K562 (cell line): Measurements from ENCODE around the gene TPCN1. TPM values are rescaled to one million over a fixed set of nuclear protein-coding genes. Genes with fewer than 3 reads are reported as not detected.
A peak's percentile ranks its signal among the peaks of the same experiment; 100 is the strongest.

Source experiments
- ATAC-seq: fragments of 200-7000 bp; cut with Tn5 transposase; 3 replicates; pipeline ENCODE4 v1.9.1; 2020; ENCODE audit warnings: moderate library complexity
- BruUV-seq: library from RNA; stranded (reverse); fragments of 400-500 nt; replicated peaks from 2 replicates; lab custom pipeline; 2021; lab: Mats Ljungman, UMichigan
- CTCF ChIA-PET: fragments of 300-600 bp; formaldehyde crosslinking; extraction: SDS; loops from one replicate; lab custom pipeline; 2021; ENCODE audit warnings: low intra/inter-chr PET ratio; lab: Yijun Ruan, JAX
- POLR2A ChIA-PET: fragments of 300-600, 350-650 bp; sonication (Branson Sonifier 250); formaldehyde crosslinking; extraction: SDS; loops from one replicate; lab custom pipeline; 2021; ENCODE audit warnings: antibody characterized with exemption, inconsistent platforms; lab: Yijun Ruan, JAX
- DNase-seq, 4 experiments: peaks; one replicate each; pipeline versions ENCODE4 v3.0.0 to v3.0.0-alpha.2; 2011 to 2018; ENCODE audit warnings: low spot score in 3 of 4, mixed read lengths in 3 of 4; ENCODE audit errors: extremely low read depth in 1 of 4
- FAIRE-seq: peaks from 2 replicates; lab custom pipeline; 2011; peaks lifted over from hg19 to GRCh38; lab: Jason Lieb, UNC
- H2AFZ ChIP-seq: 2 replicates; pipeline ENCODE4 v1.6.0; 2011; ENCODE audit warnings: low read depth, low read length, control low read depth, inconsistent platforms
- H3K27ac ChIP-seq: fragments of 200-600 bp; 3 replicates; pipeline ENCODE4 v1.8.0; 2011; ENCODE audit warnings: low read depth, mild to moderate bottlenecking, control low read depth, inconsistent platforms, low read length, moderate library complexity, mixed read lengths; ENCODE audit errors: extremely low read depth
- H3K27me3 ChIP-seq, 2 experiments: fragments of 300-600 bp in 1 of 2; 2 replicates in 1 of 2; 3 replicates in 1 of 2; pipeline versions ENCODE4 v1.6.0 to v1.8.0; 2011; ENCODE audit warnings: inconsistent platforms in 2 of 2, low read length in 2 of 2, mild to moderate bottlenecking in 1 of 2, mixed read lengths in 1 of 2, moderate library complexity in 1 of 2; ENCODE audit not compliant: control insufficient read depth in 2 of 2, insufficient read depth in 2 of 2
- H3K36me3 ChIP-seq: fragments of 300-600 bp; 3 replicates; pipeline ENCODE4 v1.8.0; 2011; ENCODE audit warnings: mild to moderate bottlenecking, low read length, inconsistent platforms; ENCODE audit not compliant: control insufficient read depth, insufficient read depth
- H3K4me1 ChIP-seq, 2 experiments: fragments of 200-600 bp in 1 of 2; replicated peaks in 1 of 2; 2 replicates in 1 of 2; 3 replicates in 1 of 2; pipeline versions ENCODE4 v1.5.1 to v1.8.0; 2011; ENCODE audit warnings: inconsistent platforms in 2 of 2, low read length in 2 of 2, mild to moderate bottlenecking in 1 of 2, mixed read lengths in 1 of 2, moderate library complexity in 1 of 2; ENCODE audit not compliant: control insufficient read depth in 2 of 2, insufficient read depth in 2 of 2
- H3K4me2 ChIP-seq: 2 replicates; pipeline ENCODE4 v1.6.1; 2011; ENCODE audit warnings: low read length, control low read depth, inconsistent platforms, mixed read lengths; ENCODE audit not compliant: insufficient read depth
- H3K4me3 ChIP-seq: fragments of 200-600 bp; sonication (generic), shearing (Covaris generic); 2 replicates; pipeline ENCODE4 v1.5.1; 2016; ENCODE audit warnings: control low read depth, inconsistent platforms
- H3K79me2 ChIP-seq: fragments of 200-600 bp; 3 replicates; pipeline ENCODE4 v1.8.0; 2011; ENCODE audit warnings: low read length, inconsistent platforms; ENCODE audit not compliant: control insufficient read depth, insufficient read depth
- H3K9ac ChIP-seq, 2 experiments: 2 replicates each; pipeline versions ENCODE4 v1.6.0 to v1.6.1; 2011; ENCODE audit warnings: low read depth in 2 of 2, low read length in 2 of 2, control low read depth in 1 of 2, inconsistent platforms in 1 of 2, mild to moderate bottlenecking in 1 of 2, mixed read lengths in 1 of 2; ENCODE audit not compliant: insufficient read depth in 1 of 2
- H3K9me1 ChIP-seq: one replicate; pipeline ENCODE4 v1.6.0; 2011; ENCODE audit warnings: inconsistent platforms, mild to moderate bottlenecking, low read length, moderate library complexity; ENCODE audit not compliant: control insufficient read depth, insufficient read depth
- H3K9me3 ChIP-seq: replicated peaks from 2 replicates; pipeline ENCODE4 v1.5.1; 2011; ENCODE audit warnings: low read depth, low read length, inconsistent platforms; ENCODE audit not compliant: control insufficient read depth, insufficient read depth
- H4K20me1 ChIP-seq: replicated peaks from 2 replicates; pipeline ENCODE4 v1.6.1; 2011; ENCODE audit warnings: low read length, inconsistent platforms, mixed read lengths; ENCODE audit not compliant: control insufficient read depth, insufficient read depth
- BACH1 ChIP-seq: fragments of 200-800 bp; sonication (Bioruptor generic); IDR thresholded peaks from 2 replicates; pipeline ENCODE4 v1.6.1; 2016; ENCODE audit warnings: missing genetic modification characterization, missing compliant biosample characterization
- CEBPB ChIP-seq: fragments of 450-650 bp; IDR thresholded peaks from 2 replicates; pipeline ENCODE4 v1.6.1; 2016; ENCODE audit warnings: missing genetic modification characterization, missing compliant biosample characterization
- CEBPG ChIP-seq, 3 experiments: fragments of 200-800 bp in 1 of 3; sonication (Bioruptor generic) in 1 of 3; sonication (generic) in 1 of 3; formaldehyde crosslinking in 1 of 3; IDR thresholded peaks in 2 of 3; conservative IDR thresholded peaks in 1 of 3; 2 replicates each; pipeline versions ENCODE4 v1.6.1 to v1.8.0; 2016 to 2022; ENCODE audit warnings: missing compliant biosample characterization in 2 of 3, missing genetic modification characterization in 2 of 3, mild to moderate bottlenecking in 1 of 3, missing genetic modification reagents in 1 of 3
- DDX20 ChIP-seq: fragments of 450-650 bp; IDR thresholded peaks from 2 replicates; pipeline ENCODE4 v1.6.1; 2016; ENCODE audit warnings: missing genetic modification characterization, low read depth, mild to moderate bottlenecking, missing compliant biosample characterization, moderate library complexity
- POLR2A ChIP-seq: fragments of 450-650 bp; conservative IDR thresholded peaks from 2 replicates; pipeline ENCODE4 v1.6.1; 2016
- POLR2AphosphoS5 ChIP-seq: IDR thresholded peaks from 2 replicates; pipeline ENCODE4 v1.6.1; 2011; ENCODE audit warnings: mild to moderate bottlenecking, low read depth, low read length, moderate library complexity; ENCODE audit not compliant: control insufficient read depth, insufficient read depth
- WGBS: fragments of 100-300 bp; shearing (Covaris generic); methylation state at CpG from one replicate; pipeline ENCODE4 v1.1.6; 2016; ENCODE audit warnings: low coverage, mixed read lengths; ENCODE audit not compliant: insufficient coverage; ENCODE audit errors: missing lambda C conversion rate; 5-methylcytosine and 5-hydroxymethylcytosine counted together
- in situ Hi-C: fragments of 300-500 bp; cut with MboI; formaldehyde crosslinking; loops from 4 replicates; pipeline ENCODE4 v1.15.0; 2018; ENCODE audit warnings: inconsistent platforms, mixed read lengths
- intact Hi-C: fragments of 100-400 bp; cut with micrococcal nuclease; formaldehyde crosslinking; loops from 2 replicates; pipeline ENCODE4 v1.14.2; 2022
- polyA plus RNA-seq, 8 experiments: library from polyadenylated mRNA; depleted of rRNA in 4 of 8; stranded (reverse) in 5 of 8; unstranded in 3 of 8; fragments of >200 nt; fragmentation: Nextera tagmentation in 2 of 8; fragmentation: Illumina TruSeq in 1 of 8; extraction: Ambion mirVana in 2 of 8; extraction: Trizol in 1 of 8; gene quantifications; 2 replicates each; pipeline versions ENCODE4 v1.2.1 to v1.2.3, GENCODE V29; 2011 to 2014; ENCODE audit warnings: inconsistent platforms in 1 of 8, missing spikeins in 1 of 8
- total RNA-seq, 7 experiments: library from RNA; depleted of rRNA in 6 of 7; stranded (reverse); fragments of >200 nt in 6 of 7; fragmentation: Illumina TruSeq in 2 of 7; extraction: Trizol in 2 of 7; gene quantifications; 2 replicates each; pipeline versions ENCODE4 v1.2.1 to v1.2.3, GENCODE V29; 2011 to 2021; ENCODE audit warnings: low replicate concordance in 1 of 7

TPCN1 gene
- total and polyA plus RNA-seq, 9 of the 15 experiments (the other 6 are each of a cell fraction or from before 2014, with no cell fraction given), result 0.80 to 23.8 (median 7.4) TPM

- Histone ChIP-seq H3K9me3 (no peaks in the 10 kb centered on the region), H3K4me2 (no peak overlapping the region), H2AFZ (no peak overlapping the region), H3K9me1 (no peaks in the 10 kb centered on the region), H3K79me2 (no peaks in the 10 kb centered on the region), H3K4me1 (peaks cover 25 to 30% of the 10 kb centered on the region in 2 experiments; a peak in 4 of 5 replicates)
- intact Hi-C loops, result no loop called here
- no TSS peak for BruUV-seq
- no peak for ATAC-seq
- TF ChIP-seq BACH1, result no peak
- peak; percentile 63 for TF ChIP-seq CEBPB (tag)
- TF ChIP-seq POLR2AphosphoS5, result 0 out of 2 replicates have a peak, but pooled peaks have one; percentile 2
- TF ChIP-seq DDX20 (tag), result no peak
- no peak for TF ChIP-seq CEBPG (CRISPR knock-in tag; IDR thresholded peaks at IDR 0.05)
- TF ChIP-seq CEBPG (tag; conservative IDR thresholded peaks at IDR 0.05 in 1 of 2, IDR thresholded peaks at IDR 0.05 in 1 of 2), result 0 out of 4 replicates have a peak, but pooled peaks of 1 of the 2 experiments have one; percentile 14
- 0 out of 2 replicates have a peak, but pooled peaks have one; percentile 33 for TF ChIP-seq POLR2A
- TF ChIP-seq, all 486 proteins: peak for 4
- Histone ChIP-seq H3K36me3 (peaks cover 36% of the 10 kb centered on the region; the same call in 2 of the 3 replicates), H3K27ac (no peak overlapping the region), H3K27me3 (no peaks in the 10 kb centered on the region), H3K9ac (no peak overlapping the region; a peak in 1 of 4 replicates), H4K20me1 (no peaks in the 10 kb centered on the region), H3K4me3 (no peak overlapping the region)
- WGBS, result 71% methylated on average over 13 of the region's 13 CpGs
- in situ Hi-C loops, result no loop called here
- no peak for FAIRE-seq
- POLR2A ChIA-PET, result interaction anchor here (0.5 to 0.7 kb wide), 4 partner anchors 10 to 128 kb away, joined by 3 to 4 read pairs (median 3); no protein-coding TSS in a partner anchor
- CTCF ChIA-PET, result no interaction called here
- DNase-seq, result no peak
Observed at GRCh38 chr12:113297621-113298471, 76.6 kb downstream of the TPCN1 start.
